Upper lobe of left lung (tissue), 6 donors: Measurements from ENCODE around the gene SPOCD1. TPM values are rescaled to one million over a fixed set of nuclear protein-coding genes. Genes with fewer than 3 reads are reported as not detected.
"Not testable (repeated sequence)": the region's sequence is repeated elsewhere in the genome, so short reads cannot be mapped to it uniquely, and the experiment has no call there.

Experiments
- ATAC-seq, 2 donors: fragments of 200-7000 bp; cut with Tn5 transposase; one replicate each; pipeline ENCODE4 v1.9.1; 2022; ENCODE audit warnings: mild to moderate bottlenecking in 2 of 2, moderate library complexity in 2 of 2; ENCODE audit not compliant: low FRiP score in 2 of 2
- DNase-seq, 2 donors: peaks; one replicate each; pipeline ENCODE4 v3.0.0-alpha.2; 2019 to 2020
- H3K27ac ChIP-seq, 4 donors: fragments of 200-600 bp; sonication (generic); one replicate each; pipeline ENCODE4 v1.5.1; 2016 to 2019
- H3K27me3 ChIP-seq, 4 donors: fragments of 200-600 bp; sonication (generic); one replicate each; pipeline ENCODE4 v1.5.1; 2017 to 2019
- H3K36me3 ChIP-seq, 4 donors: fragments of 200-600 bp; sonication (generic); one replicate each; pipeline ENCODE4 v1.5.1; 2016 to 2019
- H3K4me1 ChIP-seq, 4 donors: fragments of 200-600 bp; sonication (generic); one replicate each; pipeline ENCODE4 v1.5.1; 2018 to 2019
- H3K4me3 ChIP-seq, 4 donors: fragments of 200-600 bp; sonication (generic); one replicate each; pipeline ENCODE4 v1.5.1; 2017 to 2019; ENCODE audit warnings: mild to moderate bottlenecking in 2 of 4, moderate library complexity in 1 of 4
- H3K9me3 ChIP-seq, 4 donors: fragments of 200-600 bp; sonication (generic); one replicate each; pipeline ENCODE4 v1.5.1; 2018 to 2019
- EP300 ChIP-seq, 4 donors: sonication (generic); formaldehyde crosslinking; IDR thresholded peaks; one replicate each; pipeline ENCODE4 v1.5.1; 2017; ENCODE audit warnings: antibody characterized with exemption in 4 of 4, control low read depth in 2 of 4
- POLR2A ChIP-seq, 4 donors: fragments of 450-650 bp; IDR thresholded peaks; one replicate each; pipeline ENCODE4 v1.5.1; 2016 to 2017; ENCODE audit warnings: antibody characterized with exemption in 4 of 4, mild to moderate bottlenecking in 2 of 4
- POLR2AphosphoS5 ChIP-seq, 2 donors: sonication (generic); formaldehyde crosslinking; IDR thresholded peaks; one replicate each; pipeline ENCODE4 v1.5.1; 2017; ENCODE audit warnings: antibody characterized with exemption in 2 of 2
- WGBS, 2 donors: methylation state at CpG; one replicate each; pipeline ENCODE4 v1.1.5; 2017 to 2018; 5-methylcytosine and 5-hydroxymethylcytosine counted together
- total RNA-seq, 6 donors: library from RNA; depleted of rRNA in 4 of 6; stranded (reverse); fragments of >200 nt in 4 of 6; gene quantifications; one replicate each; pipeline versions ENCODE4 v1.1.0 to v1.2.1, GENCODE V29; 2016 to 2021
- TF ChIP-seq, protein P1 (sequence below), 6 experiments: fragments of 450-650 bp in 4 of 6; fragments of 200-600 bp in 2 of 6; sonication (generic) in 2 of 6; IDR thresholded peaks; one replicate each; pipeline ENCODE4 v1.5.1; 2016 to 2019; ENCODE audit warnings: antibody characterized with exemption in 6 of 6
- donor health status: DM: no; HTN: no; CAD: no; lungs with moderate emphysema.
- donor health status: DM: no; HTN: yes; CAD: no; lungs with severe emphysema.

Gene SPOCD1
- total RNA-seq, 6 donors from 2014 or later, result 7.3 to 63.3 (median 10.4) TPM

DNA sequence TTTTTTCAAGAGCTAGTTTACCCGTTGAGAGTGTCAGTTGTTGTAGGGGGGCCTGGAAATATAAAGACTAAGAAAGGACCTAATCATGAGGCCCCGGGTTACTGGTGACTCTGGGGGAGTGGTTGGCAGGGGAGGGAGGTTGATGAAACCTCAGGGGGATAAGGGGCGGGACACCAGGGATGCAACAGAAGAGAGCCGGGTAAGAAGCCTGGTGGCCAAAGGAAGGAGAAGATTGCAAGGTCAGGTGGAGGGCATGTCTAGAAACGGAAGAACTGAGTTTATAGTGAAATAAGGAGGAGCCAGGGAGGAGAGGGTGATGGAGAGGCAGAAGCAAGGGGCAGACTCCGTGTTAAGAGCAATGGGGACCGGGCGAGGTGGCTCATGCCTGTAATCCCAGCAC lies 12.5 kb upstream of the SPOCD1 start:
- no peak overlapping the region for H3K4me3 ChIP-seq
- H3K27me3 ChIP-seq, result no peaks in the 10 kb centered on the region
- no peak overlapping the region for H3K27ac ChIP-seq
- no peaks in the 10 kb centered on the region for H3K36me3 ChIP-seq
- no peak for TF ChIP-seq POLR2AphosphoS5 (IDR thresholded peaks at IDR 0.05)
- no peak for TF ChIP-seq EP300 (IDR thresholded peaks at IDR 0.05)
- TF ChIP-seq, protein P1, sequence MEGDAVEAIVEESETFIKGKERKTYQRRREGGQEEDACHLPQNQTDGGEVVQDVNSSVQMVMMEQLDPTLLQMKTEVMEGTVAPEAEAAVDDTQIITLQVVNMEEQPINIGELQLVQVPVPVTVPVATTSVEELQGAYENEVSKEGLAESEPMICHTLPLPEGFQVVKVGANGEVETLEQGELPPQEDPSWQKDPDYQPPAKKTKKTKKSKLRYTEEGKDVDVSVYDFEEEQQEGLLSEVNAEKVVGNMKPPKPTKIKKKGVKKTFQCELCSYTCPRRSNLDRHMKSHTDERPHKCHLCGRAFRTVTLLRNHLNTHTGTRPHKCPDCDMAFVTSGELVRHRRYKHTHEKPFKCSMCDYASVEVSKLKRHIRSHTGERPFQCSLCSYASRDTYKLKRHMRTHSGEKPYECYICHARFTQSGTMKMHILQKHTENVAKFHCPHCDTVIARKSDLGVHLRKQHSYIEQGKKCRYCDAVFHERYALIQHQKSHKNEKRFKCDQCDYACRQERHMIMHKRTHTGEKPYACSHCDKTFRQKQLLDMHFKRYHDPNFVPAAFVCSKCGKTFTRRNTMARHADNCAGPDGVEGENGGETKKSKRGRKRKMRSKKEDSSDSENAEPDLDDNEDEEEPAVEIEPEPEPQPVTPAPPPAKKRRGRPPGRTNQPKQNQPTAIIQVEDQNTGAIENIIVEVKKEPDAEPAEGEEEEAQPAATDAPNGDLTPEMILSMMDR (IDR thresholded peaks at IDR 0.05), result no peak
- TF ChIP-seq POLR2A (IDR thresholded peaks at IDR 0.05), result no peak
- no peaks in the 10 kb centered on the region for H3K4me1 ChIP-seq
- WGBS, 2 donors, result 67 to 69% methylated on average over 8 of the region's 8 CpGs
- ATAC-seq (no peak), DNase-seq (no peak)
- H3K9me3 ChIP-seq, result no peaks in the 10 kb centered on the region

DNA sequence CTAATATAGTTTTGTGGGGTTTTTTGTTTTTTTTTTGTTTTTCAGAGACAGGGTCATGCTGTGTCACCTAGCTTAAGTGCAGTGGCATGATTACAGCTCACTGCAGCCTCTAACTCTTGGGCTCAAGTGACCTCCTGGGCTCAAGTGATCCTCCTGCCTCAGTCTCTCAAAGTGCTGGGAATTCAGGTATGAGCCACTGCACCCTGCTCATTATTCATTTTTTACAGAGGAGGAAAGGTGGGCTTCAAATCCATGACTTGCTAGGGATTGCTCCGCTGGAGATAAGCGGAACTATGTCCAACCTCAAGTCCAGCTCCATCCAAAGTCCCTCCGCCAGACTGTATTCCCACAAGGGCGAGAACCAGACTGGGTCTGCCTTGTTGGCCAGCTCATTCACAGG lies 8.0 kb upstream of the SPOCD1 start:
- DNase-seq (no peak), ATAC-seq (no peak)
- Histone ChIP-seq H3K9me3 (no peaks in the 10 kb centered on the region), H3K27ac (no peak overlapping the region), H3K27me3 (no peaks in the 10 kb centered on the region), H3K36me3 (no peaks in the 10 kb centered on the region), H3K4me3 (no peak overlapping the region), H3K4me1 (no peaks in the 10 kb centered on the region)
- 97 to 100% methylated on average over 4 of the region's 4 CpGs for WGBS, 2 donors
- no peak for TF ChIP-seq POLR2AphosphoS5 (IDR thresholded peaks at IDR 0.05)
- no peak for TF ChIP-seq EP300 (IDR thresholded peaks at IDR 0.05)
- TF ChIP-seq, protein P1 (IDR thresholded peaks at IDR 0.05), result no peak
- TF ChIP-seq POLR2A (IDR thresholded peaks at IDR 0.05), result no peak

DNA sequence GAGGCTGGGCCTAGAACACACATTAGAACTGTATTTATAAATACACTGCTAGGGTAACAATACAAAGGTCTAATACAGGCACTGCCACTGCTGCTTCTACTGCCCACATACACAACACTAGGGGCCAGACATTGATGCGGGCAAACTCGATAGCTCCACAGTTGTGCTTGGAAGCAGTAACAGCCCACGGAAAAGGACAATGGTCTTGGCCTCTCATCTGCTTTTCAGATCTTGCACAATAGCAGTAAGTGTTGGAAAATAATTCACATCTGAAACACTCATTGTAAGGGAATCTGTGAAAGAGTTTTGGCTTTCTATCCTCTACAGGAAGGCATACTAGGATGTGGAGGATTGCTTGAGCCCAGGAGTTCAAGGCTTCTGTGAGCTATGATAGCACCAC lies 6.9 kb upstream of the SPOCD1 start:
- Histone ChIP-seq H3K27me3 (no peaks in the 10 kb centered on the region), H3K36me3 (no peaks in the 10 kb centered on the region), H3K9me3 (no peaks in the 10 kb centered on the region), H3K4me1 (no peaks in the 10 kb centered on the region), H3K4me3 (no peak overlapping the region), H3K27ac (no peak overlapping the region)
- WGBS, 2 donors, result 72 to 91% methylated on average over 3 of the region's 3 CpGs
- ATAC-seq (no peak), DNase-seq (no peak)
- TF ChIP-seq EP300 (IDR thresholded peaks at IDR 0.05), result no peak
- TF ChIP-seq POLR2A (IDR thresholded peaks at IDR 0.05), result no peak
- TF ChIP-seq, protein P1 (IDR thresholded peaks at IDR 0.05), result no peak
- no peak for TF ChIP-seq POLR2AphosphoS5 (IDR thresholded peaks at IDR 0.05)

DNA sequence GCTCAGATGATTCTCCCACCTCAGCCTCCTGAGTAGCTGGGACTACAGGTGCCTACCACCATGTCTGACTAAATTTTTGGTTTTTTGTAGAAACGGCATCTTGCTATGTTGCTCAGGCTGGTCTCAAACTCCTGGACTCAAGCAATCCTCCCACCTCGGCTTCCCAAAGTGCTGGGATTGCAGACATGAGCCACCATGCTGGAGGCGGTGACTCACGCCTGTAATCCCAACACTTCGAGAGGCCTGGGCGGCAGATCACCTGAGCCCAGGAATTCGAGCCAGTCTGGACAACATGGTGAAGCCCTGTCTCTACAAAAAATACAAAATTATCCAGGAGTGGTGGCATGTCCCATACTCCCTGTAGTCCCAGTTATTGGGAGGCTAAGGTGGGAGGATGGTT lies 4.4 kb upstream of the SPOCD1 start:
- H3K27ac ChIP-seq, result not testable (repeated sequence)

DNA sequence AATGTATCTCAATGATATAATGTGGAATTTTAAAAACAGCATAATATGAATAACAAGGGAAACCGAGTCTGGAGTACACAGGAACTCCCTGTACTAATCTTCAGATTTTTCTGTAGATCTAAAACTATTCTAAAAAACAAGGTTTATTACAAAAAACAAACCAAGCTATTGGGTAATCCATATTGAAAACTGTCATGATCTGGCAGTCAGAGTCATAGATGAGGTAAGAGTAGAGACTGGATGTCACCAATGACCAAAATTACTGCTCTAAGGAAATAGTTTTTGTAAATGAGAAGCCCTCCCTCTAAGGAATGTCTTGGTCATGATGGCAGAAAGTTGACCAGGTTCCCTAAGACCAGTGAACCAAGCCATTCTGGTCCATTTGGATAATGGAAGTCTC lies 2.4 kb upstream of the SPOCD1 start:
- TF ChIP-seq POLR2A (IDR thresholded peaks at IDR 0.05) (no peak), POLR2AphosphoS5 (IDR thresholded peaks at IDR 0.05) (no peak), EP300 (IDR thresholded peaks at IDR 0.05) (no peak)
- TF ChIP-seq, protein P1 (IDR thresholded peaks at IDR 0.05), result no peak
- WGBS, 2 donors, result 97 to 100% methylated on average over 1 of the region's 1 CpG
- H3K27ac ChIP-seq, result no peak overlapping the region
- H3K9me3 ChIP-seq, result no peaks in the 10 kb centered on the region
- DNase-seq, result no peak
- H3K36me3 ChIP-seq, result no peaks in the 10 kb centered on the region
- no peak overlapping the region for H3K4me3 ChIP-seq
- peaks cover 0 to 5% (median 0%) of the 10 kb centered on the region in 4 donors for H3K4me1 ChIP-seq
- H3K27me3 ChIP-seq, result no peaks in the 10 kb centered on the region
- ATAC-seq, result no peak

More for the DNA sequence above, 4.4 kb upstream of the SPOCD1 start:
- not testable (repeated sequence) for H3K9me3 ChIP-seq, H3K27me3 ChIP-seq, H3K36me3 ChIP-seq, ATAC-seq, DNase-seq, H3K4me3 ChIP-seq, H3K4me1 ChIP-seq
- 93 to 99% methylated on average over 7 of the region's 7 CpGs for WGBS, 2 donors

DNA sequence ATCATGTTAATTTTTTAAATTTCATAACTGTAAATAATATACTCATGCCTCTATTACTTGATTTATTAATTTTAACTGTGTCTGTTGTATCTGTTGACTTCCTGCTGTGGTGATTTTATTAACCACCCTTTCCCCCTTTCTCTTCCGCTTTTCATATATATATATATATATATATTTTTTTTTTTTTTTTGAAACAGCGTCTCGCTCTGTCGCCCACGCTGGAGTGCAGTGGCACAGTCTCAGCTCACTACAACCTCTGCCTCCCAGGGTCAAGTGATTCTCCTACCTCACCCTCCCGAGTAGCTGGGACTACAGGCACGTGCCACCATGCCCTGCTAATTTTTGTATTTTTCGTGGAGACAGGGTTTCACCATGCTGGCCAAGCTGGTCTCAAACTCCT lies 1.1 kb upstream of the SPOCD1 start:
- not testable (repeated sequence) for H3K27me3 ChIP-seq, H3K4me3 ChIP-seq, H3K36me3 ChIP-seq, H3K27ac ChIP-seq, ATAC-seq, H3K4me1 ChIP-seq, DNase-seq, H3K9me3 ChIP-seq
- 66 to 72% methylated on average over 8 of the region's 8 CpGs for WGBS, 2 donors

DNA sequence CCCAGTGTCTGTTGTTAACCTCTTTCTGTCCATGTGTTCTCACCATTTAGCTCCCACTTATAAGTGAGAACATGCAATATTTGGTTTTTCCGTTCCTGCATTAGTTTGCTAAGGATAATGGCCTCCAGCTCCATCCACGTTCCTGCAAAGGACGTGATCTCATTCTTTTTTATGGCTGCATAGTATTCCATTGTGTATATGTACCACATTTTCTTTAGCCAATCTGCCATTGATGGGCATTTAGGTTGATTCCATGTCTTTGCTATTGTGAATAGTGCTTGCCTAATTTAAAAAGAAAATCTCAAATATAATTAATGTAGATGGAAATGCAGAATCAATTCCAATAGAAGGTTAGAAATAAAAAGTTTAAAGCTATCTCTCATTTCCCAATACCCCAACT lies 679 bp upstream of the SPOCD1 start:
- not testable (repeated sequence) for H3K4me1 ChIP-seq, H3K4me3 ChIP-seq, H3K27me3 ChIP-seq, H3K9me3 ChIP-seq, DNase-seq, ATAC-seq, H3K27ac ChIP-seq, H3K36me3 ChIP-seq
- 93 to 96% methylated on average over 3 of the region's 3 CpGs for WGBS, 2 donors
